Measurements from ENCODE around the gene CENPX.

Gene CENPX

GRCh38 chr17:82022310-82022980, at the start of gene CENPX:
CENPX (minus strand) TSS chr17:82022878; CDS start chr17:82022861, 17 bp downstream.
- DNase-seq (ENCODE audit: low read depth): no peak

GRCh38 chr17:82070611-82071010, 47.9 kb upstream of the CENPX start:
- no peak for DNase-seq (ENCODE audit: low read depth)

- DNase-seq (ENCODE audit: low read depth): no peak
Measured at GRCh38 chr17:82065638-82066303, 43.1 kb upstream of the CENPX start, which contains the start of gene DUS1L. DUS1L (minus strand) TSS chr17:82065804; CDS start chr17:82065059, 745 bp downstream.

GRCh38 chr17:82065193-82065637, 42.5 kb upstream of the CENPX start:
- DNase-seq (ENCODE audit: low read depth): no peak

GRCh38 chr17:82064433-82065192, 41.9 kb upstream of the CENPX start:
- DNase-seq (ENCODE audit: low read depth): no peak

- no peak for DNase-seq (ENCODE audit: low read depth)
Measured at GRCh38 chr17:82063424-82064415, 41.0 kb upstream of the CENPX start.

- DNase-seq (ENCODE audit: low read depth): no peak
Measured at GRCh38 chr17:82062984-82063368, 40.3 kb upstream of the CENPX start.

- no peak for DNase-seq (ENCODE audit: low read depth)
Measured at GRCh38 chr17:82062076-82062983, 39.7 kb upstream of the CENPX start.

GRCh38 chr17:82061047-82061925, 38.6 kb upstream of the CENPX start:
- no peak for DNase-seq (ENCODE audit: low read depth)

- no peak for DNase-seq (ENCODE audit: low read depth)
Measured at GRCh38 chr17:82060614-82061013, 37.9 kb upstream of the CENPX start.

GRCh38 chr17:82060001-82060380, 37.3 kb upstream of the CENPX start:
- no peak for DNase-seq (ENCODE audit: low read depth)

GRCh38 chr17:82059272-82060000, 36.8 kb upstream of the CENPX start:
- DNase-seq (ENCODE audit: low read depth): no peak

GRCh38 chr17:82058855-82059249, 36.2 kb upstream of the CENPX start:
- DNase-seq (ENCODE audit: low read depth): no peak

GRCh38 chr17:82058230-82058854, 35.7 kb upstream of the CENPX start:
- DNase-seq (ENCODE audit: low read depth): no peak

GRCh38 chr17:82056729-82057621, 34.3 kb upstream of the CENPX start:
- no peak for DNase-seq (ENCODE audit: low read depth)

- DNase-seq (ENCODE audit: low read depth): no peak
Measured at GRCh38 chr17:82055965-82056728, 33.5 kb upstream of the CENPX start.

Data from HS-5 (cell line).